Measurements from ENCODE around the gene RIMKLA.

Gene RIMKLA

GRCh38 chr1:42419126-42419821 is 38.7 kb downstream of the RIMKLA start:
- TF ChIP-seq, protein P1, sequence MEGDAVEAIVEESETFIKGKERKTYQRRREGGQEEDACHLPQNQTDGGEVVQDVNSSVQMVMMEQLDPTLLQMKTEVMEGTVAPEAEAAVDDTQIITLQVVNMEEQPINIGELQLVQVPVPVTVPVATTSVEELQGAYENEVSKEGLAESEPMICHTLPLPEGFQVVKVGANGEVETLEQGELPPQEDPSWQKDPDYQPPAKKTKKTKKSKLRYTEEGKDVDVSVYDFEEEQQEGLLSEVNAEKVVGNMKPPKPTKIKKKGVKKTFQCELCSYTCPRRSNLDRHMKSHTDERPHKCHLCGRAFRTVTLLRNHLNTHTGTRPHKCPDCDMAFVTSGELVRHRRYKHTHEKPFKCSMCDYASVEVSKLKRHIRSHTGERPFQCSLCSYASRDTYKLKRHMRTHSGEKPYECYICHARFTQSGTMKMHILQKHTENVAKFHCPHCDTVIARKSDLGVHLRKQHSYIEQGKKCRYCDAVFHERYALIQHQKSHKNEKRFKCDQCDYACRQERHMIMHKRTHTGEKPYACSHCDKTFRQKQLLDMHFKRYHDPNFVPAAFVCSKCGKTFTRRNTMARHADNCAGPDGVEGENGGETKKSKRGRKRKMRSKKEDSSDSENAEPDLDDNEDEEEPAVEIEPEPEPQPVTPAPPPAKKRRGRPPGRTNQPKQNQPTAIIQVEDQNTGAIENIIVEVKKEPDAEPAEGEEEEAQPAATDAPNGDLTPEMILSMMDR (IDR thresholded peaks at IDR 0.05), result no peak
- no peak for TF ChIP-seq ZFX (IDR thresholded peaks at IDR 0.05; ENCODE audit: borderline replicate concordance)
- no peak overlapping the region for H3K27ac ChIP-seq

- H3K27ac ChIP-seq, result no peak overlapping the region
- TF ChIP-seq, protein P1 (IDR thresholded peaks at IDR 0.05), result no peak
- no peak for TF ChIP-seq ZFX (IDR thresholded peaks at IDR 0.05; ENCODE audit: borderline replicate concordance)
These were observed 39.5 kb downstream of the RIMKLA start for GRCh38 chr1:42420121-42420520.

DNA sequence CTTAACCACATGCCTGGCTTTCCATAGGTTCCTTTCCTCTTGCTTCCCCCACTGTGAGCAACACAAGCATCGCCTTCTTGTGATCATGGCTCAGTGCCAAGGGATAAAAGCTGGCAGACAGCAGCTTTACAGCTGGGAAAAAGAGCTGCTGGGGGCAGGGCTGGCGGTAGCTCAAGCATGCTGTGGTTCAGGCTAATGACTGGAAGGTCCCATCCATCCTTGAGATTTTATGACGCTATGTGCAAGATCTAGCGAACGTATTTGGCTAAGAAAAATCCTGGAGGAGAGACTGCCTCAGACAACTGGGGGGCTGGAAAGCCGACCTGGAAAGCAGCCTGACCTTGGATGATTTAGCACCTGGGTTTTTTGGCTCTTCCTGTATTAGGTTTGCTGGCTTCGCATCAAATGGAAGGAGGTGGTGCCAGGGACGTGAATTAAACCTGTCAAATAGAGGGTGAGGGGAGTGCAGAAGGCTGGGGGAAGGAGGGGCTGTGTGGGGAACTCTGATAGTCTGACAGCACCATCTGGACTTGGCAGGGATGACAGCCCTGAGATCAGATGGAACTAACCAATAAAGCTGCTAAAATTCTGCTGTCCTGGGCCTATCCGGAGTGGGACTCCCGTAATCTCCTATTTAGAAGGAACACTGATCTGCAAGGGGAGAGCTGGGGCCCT is 40.5 kb downstream of the RIMKLA start:
- no peak for TF ChIP-seq ZFX (IDR thresholded peaks at IDR 0.05; ENCODE audit: borderline replicate concordance)
- TF ChIP-seq, protein P1 (IDR thresholded peaks at IDR 0.05), result no peak
- no peak overlapping the region for H3K27ac ChIP-seq

DNA sequence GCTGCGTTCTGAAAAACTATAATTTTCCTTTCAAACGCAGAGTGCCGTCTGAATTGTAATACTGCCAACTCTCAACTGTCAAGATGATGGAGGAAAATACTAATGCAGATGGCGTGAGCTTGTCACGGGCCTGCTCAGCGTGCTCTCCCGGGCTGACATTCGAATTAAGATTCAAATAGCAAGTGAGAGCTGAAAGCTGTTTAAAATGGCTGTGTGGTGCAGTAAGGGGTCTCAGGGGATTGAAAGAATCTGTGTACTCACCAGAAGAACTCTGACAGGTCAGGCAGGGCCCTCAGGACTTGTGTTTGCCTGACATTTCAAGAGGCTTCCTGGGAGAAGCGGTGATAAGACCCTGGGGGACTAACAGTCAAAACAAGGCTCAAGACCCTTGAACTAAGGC is 42.1 kb downstream of the RIMKLA start:
- TF ChIP-seq, protein P1 (IDR thresholded peaks at IDR 0.05), result no peak
- no peak for TF ChIP-seq ZFX (IDR thresholded peaks at IDR 0.05; ENCODE audit: borderline replicate concordance)
- no peak overlapping the region for H3K27ac ChIP-seq

DNA sequence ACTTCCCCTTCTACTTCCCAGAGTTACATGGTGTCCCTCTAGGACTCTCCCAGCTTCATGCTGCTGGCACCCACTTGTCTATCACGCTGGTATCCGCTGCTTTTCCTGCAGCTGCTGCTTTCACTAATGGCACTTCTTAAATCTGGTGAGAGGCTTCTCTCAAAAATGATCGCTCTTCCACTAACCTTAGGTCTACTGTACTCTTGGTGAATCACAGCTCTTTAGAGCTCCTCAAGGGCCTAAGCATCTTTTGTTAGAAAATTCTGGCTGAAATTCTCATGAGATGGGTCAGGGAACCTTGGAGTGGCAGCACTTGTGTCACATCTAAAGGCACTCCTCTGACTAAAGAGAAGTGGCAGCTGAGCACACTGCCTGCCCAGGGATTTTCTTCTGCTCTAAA is 43.1 kb downstream of the RIMKLA start:
- H3K27ac ChIP-seq, result no peak overlapping the region
- TF ChIP-seq, protein P1 (IDR thresholded peaks at IDR 0.05), result no peak

DNA sequence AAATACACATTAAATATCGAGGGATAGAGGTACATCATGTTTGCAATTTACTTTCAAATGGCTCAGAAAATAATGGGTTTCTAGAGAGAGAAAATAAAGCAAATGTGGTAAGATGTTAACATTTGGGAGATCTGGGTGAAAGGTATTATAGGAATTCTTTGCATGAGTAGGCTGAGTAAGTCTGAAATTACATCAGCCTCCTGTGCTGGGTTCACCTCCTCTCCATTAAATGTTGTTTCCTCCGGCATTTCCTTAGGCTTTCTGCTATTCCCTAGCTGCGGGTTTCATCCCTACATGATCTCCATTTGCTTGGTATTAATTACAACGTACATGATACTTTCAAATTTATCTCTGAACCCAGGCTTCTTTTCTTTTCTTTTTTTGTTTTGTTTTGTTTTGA is 43.6 kb downstream of the RIMKLA start:
- TF ChIP-seq, protein P1 (IDR thresholded peaks at IDR 0.05), result no peak
- no peak for TF ChIP-seq ZFX (IDR thresholded peaks at IDR 0.05; ENCODE audit: borderline replicate concordance)
- no peak overlapping the region for H3K27ac ChIP-seq

GRCh38 chr1:42427240-42427639 is 46.6 kb downstream of the RIMKLA start:
- no peak overlapping the region for H3K27ac ChIP-seq
- no peak for TF ChIP-seq ZFX (IDR thresholded peaks at IDR 0.05; ENCODE audit: borderline replicate concordance)
- TF ChIP-seq, protein P1 (IDR thresholded peaks at IDR 0.05), result no peak
